ENCODE results near the gene ARHGEF28.

ARHGEF28 gene

GRCh38 chr5:73938280-73938937 is 312.4 kb downstream of the ARHGEF28 start:
- DNase-seq (ENCODE audit: low read depth): peak; percentile 91
- H3K4me3 ChIP-seq (ENCODE audit: control insufficient read depth, low read depth, low read length): no peak overlapping the region; the same call in 1 of the 2 replicates
- no peak for TF ChIP-seq CTCF (IDR thresholded peaks at IDR 0.05; ENCODE audit: control insufficient read depth, insufficient read depth, low read depth, low read length, missing control alignments)

- no peak overlapping the region for H3K4me3 ChIP-seq (ENCODE audit: control insufficient read depth, low read depth, low read length)
- no peak for DNase-seq (ENCODE audit: low read depth)
- no peak for TF ChIP-seq CTCF (IDR thresholded peaks at IDR 0.05; ENCODE audit: control insufficient read depth, insufficient read depth, low read depth, low read length, missing control alignments)
These were observed 312.9 kb downstream of the ARHGEF28 start for GRCh38 chr5:73938938-73939320.

- H3K4me3 ChIP-seq (ENCODE audit: control insufficient read depth, low read depth, low read length): no peak overlapping the region
- no peak for TF ChIP-seq CTCF (IDR thresholded peaks at IDR 0.05; ENCODE audit: control insufficient read depth, insufficient read depth, low read depth, low read length, missing control alignments)
- DNase-seq (ENCODE audit: low read depth): no peak
These were observed 313.6 kb downstream of the ARHGEF28 start for GRCh38 chr5:73939557-73939956.

GRCh38 chr5:73940026-73940425 is 314.0 kb downstream of the ARHGEF28 start:
- no peak overlapping the region for H3K4me3 ChIP-seq (ENCODE audit: control insufficient read depth, low read depth, low read length)
- TF ChIP-seq CTCF (IDR thresholded peaks at IDR 0.05; ENCODE audit: control insufficient read depth, insufficient read depth, low read depth, low read length, missing control alignments): no peak
- no peak for DNase-seq (ENCODE audit: low read depth)

GRCh38 chr5:73940801-73941200 is 314.8 kb downstream of the ARHGEF28 start:
- TF ChIP-seq CTCF (IDR thresholded peaks at IDR 0.05; ENCODE audit: control insufficient read depth, insufficient read depth, low read depth, low read length, missing control alignments): no peak
- no peak for DNase-seq (ENCODE audit: low read depth)
- H3K4me3 ChIP-seq (ENCODE audit: control insufficient read depth, low read depth, low read length): no peak overlapping the region

GRCh38 chr5:73942783-73943182 is 316.8 kb downstream of the ARHGEF28 start:
- DNase-seq (ENCODE audit: low read depth): no peak
- H3K4me3 ChIP-seq (ENCODE audit: control insufficient read depth, low read depth, low read length): no peak overlapping the region
- no peak for TF ChIP-seq CTCF (IDR thresholded peaks at IDR 0.05; ENCODE audit: control insufficient read depth, insufficient read depth, low read depth, low read length, missing control alignments)
